GM21367 (cell line): ENCODE data around the gene ATN1.

Experiments
- ATAC-seq: cut with Tn5 transposase; IDR thresholded peaks from one replicate; pipeline ENCODE4 v1.9.1; 2021; ENCODE audit not compliant: unreplicated experiment

Gene ATN1

GRCh38 chr12:6974180-6974579, 46.4 kb downstream of the ATN1 start:
- ATAC-seq, result no peak

GRCh38 chr12:6975297-6976032, 47.7 kb downstream of the ATN1 start:
- no peak for ATAC-seq

GRCh38 chr12:6977653-6978052, 49.9 kb downstream of the ATN1 start:
- ATAC-seq, result no peak

GRCh38 chr12:6978188-6978587, 50.4 kb downstream of the ATN1 start:
- no peak for ATAC-seq

- ATAC-seq, result no peak
Observed at GRCh38 chr12:6978611-6979011, 50.9 kb downstream of the ATN1 start.

GRCh38 chr12:6979021-6979420, 51.3 kb downstream of the ATN1 start:
- no peak for ATAC-seq

- no peak for ATAC-seq
Observed at GRCh38 chr12:6979453-6979852, 51.7 kb downstream of the ATN1 start.

GRCh38 chr12:6980075-6980474, 52.3 kb downstream of the ATN1 start:
- no peak for ATAC-seq

GRCh38 chr12:6980740-6981139, 53.0 kb downstream of the ATN1 start:
- no peak for ATAC-seq

- ATAC-seq, result no peak
Observed at GRCh38 chr12:6981152-6982052, 53.6 kb downstream of the ATN1 start.

GRCh38 chr12:6982532-6982931, 54.8 kb downstream of the ATN1 start:
- no peak for ATAC-seq

GRCh38 chr12:6987956-6988553, 60.3 kb downstream of the ATN1 start:
- no peak for ATAC-seq
